ENCODE measurements around the gene ANKRD34A.

Gene ANKRD34A

DNA sequence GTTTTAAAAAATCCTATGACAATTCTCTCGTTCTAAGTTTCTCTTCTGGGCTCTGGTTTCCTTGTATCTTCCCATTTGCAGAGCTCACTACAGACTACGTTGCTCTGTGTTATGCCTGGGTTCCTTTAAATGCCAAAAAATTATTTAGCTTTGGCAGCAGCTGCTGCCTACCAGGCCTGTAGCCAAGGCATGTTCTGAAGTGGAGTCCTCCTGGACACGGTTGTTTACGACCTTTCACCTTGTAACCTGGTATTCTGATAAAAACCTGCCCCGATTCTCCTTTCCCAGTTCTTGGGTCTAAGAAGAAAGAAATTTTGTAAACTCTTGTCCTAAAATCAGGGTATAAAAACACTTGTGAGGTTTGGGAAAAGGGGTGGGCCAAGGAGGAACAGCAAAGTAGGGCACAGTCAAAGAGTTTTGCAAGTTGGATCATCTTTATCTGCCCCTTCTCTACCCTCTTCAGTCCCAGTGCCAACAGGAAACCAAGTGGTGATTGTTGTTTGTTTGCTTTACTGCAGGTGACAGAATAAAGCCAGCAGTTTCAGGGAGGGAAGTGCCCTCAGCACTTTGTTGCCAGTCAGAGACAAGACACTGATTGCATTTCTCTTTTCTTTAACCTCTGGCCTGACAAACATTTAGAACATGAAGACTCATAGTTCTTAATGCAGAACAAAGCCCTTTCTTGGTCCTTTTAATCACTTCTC, 35.1 kb upstream of the ANKRD34A start:
- TF ChIP-seq, protein P1, sequence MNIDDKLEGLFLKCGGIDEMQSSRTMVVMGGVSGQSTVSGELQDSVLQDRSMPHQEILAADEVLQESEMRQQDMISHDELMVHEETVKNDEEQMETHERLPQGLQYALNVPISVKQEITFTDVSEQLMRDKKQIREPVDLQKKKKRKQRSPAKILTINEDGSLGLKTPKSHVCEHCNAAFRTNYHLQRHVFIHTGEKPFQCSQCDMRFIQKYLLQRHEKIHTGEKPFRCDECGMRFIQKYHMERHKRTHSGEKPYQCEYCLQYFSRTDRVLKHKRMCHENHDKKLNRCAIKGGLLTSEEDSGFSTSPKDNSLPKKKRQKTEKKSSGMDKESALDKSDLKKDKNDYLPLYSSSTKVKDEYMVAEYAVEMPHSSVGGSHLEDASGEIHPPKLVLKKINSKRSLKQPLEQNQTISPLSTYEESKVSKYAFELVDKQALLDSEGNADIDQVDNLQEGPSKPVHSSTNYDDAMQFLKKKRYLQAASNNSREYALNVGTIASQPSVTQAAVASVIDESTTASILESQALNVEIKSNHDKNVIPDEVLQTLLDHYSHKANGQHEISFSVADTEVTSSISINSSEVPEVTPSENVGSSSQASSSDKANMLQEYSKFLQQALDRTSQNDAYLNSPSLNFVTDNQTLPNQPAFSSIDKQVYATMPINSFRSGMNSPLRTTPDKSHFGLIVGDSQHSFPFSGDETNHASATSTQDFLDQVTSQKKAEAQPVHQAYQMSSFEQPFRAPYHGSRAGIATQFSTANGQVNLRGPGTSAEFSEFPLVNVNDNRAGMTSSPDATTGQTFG (tag by site-specific recombination; IDR thresholded peaks at IDR 0.05; ENCODE audit: borderline replicate concordance), result no peak
- TF ChIP-seq ZNF394 (tag by site-specific recombination; IDR thresholded peaks at IDR 0.05; ENCODE audit: borderline replicate concordance) (no peak), ZNF510 (tag by site-specific recombination; IDR thresholded peaks at IDR 0.05; ENCODE audit: insufficient replicate concordance) (no peak), ZNF585B (tag by site-specific recombination; IDR thresholded peaks at IDR 0.05) (no peak), ZNF19 (tag by site-specific recombination; IDR thresholded peaks at IDR 0.05; ENCODE audit: low read depth) (no peak), SETDB1 (IDR thresholded peaks at IDR 0.05; ENCODE audit: insufficient read length, low read length) (no peak), KLF16 (tag by site-specific recombination; IDR thresholded peaks at IDR 0.05) (no peak), ZNF169 (tag by site-specific recombination; IDR thresholded peaks at IDR 0.05) (no peak), FEZF1 (tag by site-specific recombination; IDR thresholded peaks at IDR 0.05) (0 out of 2 replicates have a peak, but pooled peaks have one; percentile 27), ZNF416 (tag by site-specific recombination; IDR thresholded peaks at IDR 0.05) (no peak), ZNF133 (tag by site-specific recombination; IDR thresholded peaks at IDR 0.05) (0 out of 2 replicates have a peak, but pooled peaks have one; percentile 21), ZNF791 (tag by site-specific recombination; IDR thresholded peaks at IDR 0.05) (no peak), ZSCAN16 (tag by site-specific recombination; IDR thresholded peaks at IDR 0.05) (no peak)
- TF ChIP-seq, protein P2, sequence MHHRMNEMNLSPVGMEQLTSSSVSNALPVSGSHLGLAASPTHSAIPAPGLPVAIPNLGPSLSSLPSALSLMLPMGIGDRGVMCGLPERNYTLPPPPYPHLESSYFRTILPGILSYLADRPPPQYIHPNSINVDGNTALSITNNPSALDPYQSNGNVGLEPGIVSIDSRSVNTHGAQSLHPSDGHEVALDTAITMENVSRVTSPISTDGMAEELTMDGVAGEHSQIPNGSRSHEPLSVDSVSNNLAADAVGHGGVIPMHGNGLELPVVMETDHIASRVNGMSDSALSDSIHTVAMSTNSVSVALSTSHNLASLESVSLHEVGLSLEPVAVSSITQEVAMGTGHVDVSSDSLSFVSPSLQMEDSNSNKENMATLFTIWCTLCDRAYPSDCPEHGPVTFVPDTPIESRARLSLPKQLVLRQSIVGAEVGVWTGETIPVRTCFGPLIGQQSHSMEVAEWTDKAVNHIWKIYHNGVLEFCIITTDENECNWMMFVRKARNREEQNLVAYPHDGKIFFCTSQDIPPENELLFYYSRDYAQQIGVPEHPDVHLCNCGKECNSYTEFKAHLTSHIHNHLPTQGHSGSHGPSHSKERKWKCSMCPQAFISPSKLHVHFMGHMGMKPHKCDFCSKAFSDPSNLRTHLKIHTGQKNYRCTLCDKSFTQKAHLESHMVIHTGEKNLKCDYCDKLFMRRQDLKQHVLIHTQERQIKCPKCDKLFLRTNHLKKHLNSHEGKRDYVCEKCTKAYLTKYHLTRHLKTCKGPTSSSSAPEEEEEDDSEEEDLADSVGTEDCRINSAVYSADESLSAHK (tag by site-specific recombination; IDR thresholded peaks at IDR 0.05), result peak; percentile 56; the same call in 1 of the 2 replicates
- TF ChIP-seq, protein P3, sequence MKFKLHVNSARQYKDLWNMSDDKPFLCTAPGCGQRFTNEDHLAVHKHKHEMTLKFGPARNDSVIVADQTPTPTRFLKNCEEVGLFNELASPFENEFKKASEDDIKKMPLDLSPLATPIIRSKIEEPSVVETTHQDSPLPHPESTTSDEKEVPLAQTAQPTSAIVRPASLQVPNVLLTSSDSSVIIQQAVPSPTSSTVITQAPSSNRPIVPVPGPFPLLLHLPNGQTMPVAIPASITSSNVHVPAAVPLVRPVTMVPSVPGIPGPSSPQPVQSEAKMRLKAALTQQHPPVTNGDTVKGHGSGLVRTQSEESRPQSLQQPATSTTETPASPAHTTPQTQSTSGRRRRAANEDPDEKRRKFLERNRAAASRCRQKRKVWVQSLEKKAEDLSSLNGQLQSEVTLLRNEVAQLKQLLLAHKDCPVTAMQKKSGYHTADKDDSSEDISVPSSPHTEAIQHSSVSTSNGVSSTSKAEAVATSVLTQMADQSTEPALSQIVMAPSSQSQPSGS (tag by site-specific recombination; IDR thresholded peaks at IDR 0.05; ENCODE audit: low read depth), result no peak
- TF ChIP-seq, protein P4, sequence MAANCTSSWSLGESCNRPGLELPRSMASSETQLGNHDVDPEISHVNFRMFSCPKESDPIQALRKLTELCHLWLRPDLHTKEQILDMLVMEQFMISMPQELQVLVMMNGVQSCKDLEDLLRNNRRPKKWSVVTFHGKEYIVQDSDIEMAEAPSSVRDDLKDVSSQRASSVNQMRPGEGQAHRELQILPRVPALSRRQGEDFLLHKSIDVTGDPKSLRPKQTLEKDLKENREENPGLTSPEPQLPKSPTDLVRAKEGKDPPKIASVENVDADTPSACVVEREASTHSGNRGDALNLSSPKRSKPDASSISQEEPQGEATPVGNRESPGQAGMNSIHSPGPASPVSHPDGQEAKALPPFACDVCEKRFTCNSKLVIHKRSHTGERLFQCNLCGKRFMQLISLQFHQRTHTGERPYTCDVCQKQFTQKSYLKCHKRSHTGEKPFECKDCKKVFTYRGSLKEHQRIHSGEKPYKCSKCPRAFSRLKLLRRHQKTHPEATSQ (tag by site-specific recombination; IDR thresholded peaks at IDR 0.05), result no peak
- Histone ChIP-seq H3K4me1 (ENCODE audit: control insufficient read depth, insufficient read depth, low read length) (peaks cover 12% of the 10 kb centered on the region), H3K4me3 (ENCODE audit: low read depth, low read length) (no peak overlapping the region), H3K36me3 (ENCODE audit: control insufficient read depth in 2 of 2, insufficient read depth in 1 of 2, low read length in 2 of 2) (peaks cover 0 to 9% of the 10 kb centered on the region in 2 experiments; a peak in 1 of 3 replicates), H3K27ac (ENCODE audit: extremely low read depth, low read depth, low read length) (no peak overlapping the region), H3K9me3 (ENCODE audit: control insufficient read depth, insufficient read depth, low read depth, low read length) (no peaks in the 10 kb centered on the region)
- POLR2A ChIA-PET, result no interaction called here
- CTCF ChIA-PET, result no interaction called here

DNA sequence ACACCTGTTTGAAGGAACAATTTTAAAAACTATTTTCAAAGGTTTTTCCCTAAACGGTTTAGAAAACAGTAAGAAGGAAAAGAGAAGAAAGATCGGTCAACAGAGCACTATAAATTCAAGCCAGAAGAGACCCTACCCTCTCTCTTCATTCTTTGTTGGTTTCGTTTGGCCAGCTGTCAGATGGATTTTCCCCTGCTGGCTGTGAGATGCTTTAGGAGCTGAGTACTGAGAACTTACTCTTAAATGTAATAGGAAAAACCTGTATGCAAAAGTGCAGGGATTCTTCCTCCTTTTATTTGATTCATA, 33.3 kb upstream of the ANKRD34A start:
- Histone ChIP-seq H3K4me1 (ENCODE audit: control insufficient read depth, insufficient read depth, low read length) (peaks cover 12% of the 10 kb centered on the region), H3K4me3 (ENCODE audit: low read depth, low read length) (no peak overlapping the region), H3K27ac (ENCODE audit: extremely low read depth, low read depth, low read length) (no peak overlapping the region), H3K9me3 (ENCODE audit: control insufficient read depth, insufficient read depth, low read depth, low read length) (no peaks in the 10 kb centered on the region), H3K36me3 (ENCODE audit: control insufficient read depth in 2 of 2, insufficient read depth in 1 of 2, low read length in 2 of 2) (peaks cover 5 to 27% of the 10 kb centered on the region in 2 experiments; a peak in 2 of 3 replicates)
- ChIA-PET POLR2A (interaction anchor here (0.6 kb wide), 1 partner anchor 152 kb away, joined by 3 read pairs; the partner anchor contains the start of gene NUDT17), CTCF (interaction anchor here (1.2 to 7.3 kb wide), 2 partner anchors 17 to 19 kb away, joined by 4 to 80 read pairs; no protein-coding TSS in a partner anchor)
- no peak for TF ChIP-seq ZNF791 (tag by site-specific recombination; IDR thresholded peaks at IDR 0.05)
- TF ChIP-seq MYNN (tag by site-specific recombination; IDR thresholded peaks at IDR 0.05; ENCODE audit: borderline replicate concordance), result no peak
- TF ChIP-seq ZNF10 (tag by site-specific recombination; IDR thresholded peaks at IDR 0.05), result no peak
- no peak for TF ChIP-seq BCL11B (tag by site-specific recombination; IDR thresholded peaks at IDR 0.05; ENCODE audit: low read depth)
- TF ChIP-seq ZNF174 (tag by site-specific recombination; IDR thresholded peaks at IDR 0.05), result no peak
- no peak for TF ChIP-seq ZNF677 (tag by site-specific recombination; IDR thresholded peaks at IDR 0.05)
- no peak for TF ChIP-seq ZNF2 (tag by site-specific recombination; IDR thresholded peaks at IDR 0.05)
- TF ChIP-seq ZNF585B (tag by site-specific recombination; IDR thresholded peaks at IDR 0.05), result no peak
- TF ChIP-seq, protein P5, sequence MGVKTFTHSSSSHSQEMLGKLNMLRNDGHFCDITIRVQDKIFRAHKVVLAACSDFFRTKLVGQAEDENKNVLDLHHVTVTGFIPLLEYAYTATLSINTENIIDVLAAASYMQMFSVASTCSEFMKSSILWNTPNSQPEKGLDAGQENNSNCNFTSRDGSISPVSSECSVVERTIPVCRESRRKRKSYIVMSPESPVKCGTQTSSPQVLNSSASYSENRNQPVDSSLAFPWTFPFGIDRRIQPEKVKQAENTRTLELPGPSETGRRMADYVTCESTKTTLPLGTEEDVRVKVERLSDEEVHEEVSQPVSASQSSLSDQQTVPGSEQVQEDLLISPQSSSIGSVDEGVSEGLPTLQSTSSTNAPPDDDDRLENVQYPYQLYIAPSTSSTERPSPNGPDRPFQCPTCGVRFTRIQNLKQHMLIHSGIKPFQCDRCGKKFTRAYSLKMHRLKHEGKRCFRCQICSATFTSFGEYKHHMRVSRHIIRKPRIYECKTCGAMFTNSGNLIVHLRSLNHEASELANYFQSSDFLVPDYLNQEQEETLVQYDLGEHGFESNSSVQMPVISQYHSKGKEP (tag by site-specific recombination; IDR thresholded peaks at IDR 0.05), result no peak
